Measurements from ENCODE around the gene PARD3. TPM values are rescaled to one million over a fixed set of nuclear protein-coding genes. Genes with fewer than 3 reads are reported as not detected.

The PARD3 gene
- total RNA-seq, 1 donor from 2014 or later, result 26.0 TPM

GRCh38 chr10:34593374-34593890 is 221.7 kb downstream of the PARD3 start:
- H3K9me3 Mint-ChIP-seq (ENCODE audit: low read depth), result peaks cover 9% of the 10 kb centered on the region
- peaks cover 8% of the 10 kb centered on the region for H3K4me1 Mint-ChIP-seq (ENCODE audit: low read depth)
- TF ChIP-seq CTCF (IDR thresholded peaks at IDR 0.05), result no peak
- H3K36me3 Mint-ChIP-seq (ENCODE audit: low read depth), result peaks cover 1% of the 10 kb centered on the region
- no peak for DNase-seq (ENCODE audit: low spot score)
- H3K27ac Mint-ChIP-seq (ENCODE audit: unreplicated experiment), result no peak overlapping the region
- no peak overlapping the region for H3K4me3 Mint-ChIP-seq (ENCODE audit: unreplicated experiment)
- H3K27me3 Mint-ChIP-seq (ENCODE audit: low read depth), result no peaks in the 10 kb centered on the region

- TF ChIP-seq CTCF (IDR thresholded peaks at IDR 0.05), result no peak
- Mint-ChIP-seq H3K27me3 (ENCODE audit: low read depth) (no peaks in the 10 kb centered on the region), H3K36me3 (ENCODE audit: low read depth) (peaks cover 1% of the 10 kb centered on the region), H3K4me3 (ENCODE audit: unreplicated experiment) (no peak overlapping the region), H3K27ac (ENCODE audit: unreplicated experiment) (no peak overlapping the region), H3K4me1 (ENCODE audit: low read depth) (peaks cover 3% of the 10 kb centered on the region), H3K9me3 (ENCODE audit: low read depth) (peaks cover 9% of the 10 kb centered on the region)
- DNase-seq (ENCODE audit: low spot score), result no peak
These were observed 224.3 kb downstream of the PARD3 start for GRCh38 chr10:34590793-34591192.

- H3K4me1 Mint-ChIP-seq (ENCODE audit: low read depth), result peaks cover 12% of the 10 kb centered on the region
- H3K27me3 Mint-ChIP-seq (ENCODE audit: low read depth), result no peaks in the 10 kb centered on the region
- H3K4me3 Mint-ChIP-seq (ENCODE audit: unreplicated experiment), result no peak overlapping the region
- DNase-seq (ENCODE audit: low spot score), result no peak
- peaks cover 1% of the 10 kb centered on the region for H3K36me3 Mint-ChIP-seq (ENCODE audit: low read depth)
- no peak overlapping the region for H3K27ac Mint-ChIP-seq (ENCODE audit: unreplicated experiment)
- TF ChIP-seq CTCF (IDR thresholded peaks at IDR 0.05), result no peak
- H3K9me3 Mint-ChIP-seq (ENCODE audit: low read depth), result peaks cover 9% of the 10 kb centered on the region
These were observed 225.8 kb downstream of the PARD3 start for GRCh38 chr10:34589275-34589674.

GRCh38 chr10:34587680-34588019 is 227.4 kb downstream of the PARD3 start:
- H3K9me3 Mint-ChIP-seq (ENCODE audit: low read depth), result peaks cover 9% of the 10 kb centered on the region
- no peak for TF ChIP-seq CTCF (IDR thresholded peaks at IDR 0.05)
- H3K27ac Mint-ChIP-seq (ENCODE audit: unreplicated experiment), result no peak overlapping the region
- peaks cover 1% of the 10 kb centered on the region for H3K36me3 Mint-ChIP-seq (ENCODE audit: low read depth)
- DNase-seq (ENCODE audit: low spot score), result no peak
- no peak overlapping the region for H3K4me3 Mint-ChIP-seq (ENCODE audit: unreplicated experiment)
- no peaks in the 10 kb centered on the region for H3K27me3 Mint-ChIP-seq (ENCODE audit: low read depth)
- peaks cover 27% of the 10 kb centered on the region for H3K4me1 Mint-ChIP-seq (ENCODE audit: low read depth)

- no peak for TF ChIP-seq CTCF (IDR thresholded peaks at IDR 0.05)
These were observed 228.0 kb downstream of the PARD3 start for GRCh38 chr10:34587002-34587679.

More at GRCh38 chr10:34587002-34587679, 228.0 kb downstream of the PARD3 start:
- H3K27ac Mint-ChIP-seq (ENCODE audit: unreplicated experiment), result no peak overlapping the region
- H3K9me3 Mint-ChIP-seq (ENCODE audit: low read depth), result peaks cover 9% of the 10 kb centered on the region
- peaks cover 32% of the 10 kb centered on the region for H3K4me1 Mint-ChIP-seq (ENCODE audit: low read depth)
- no peak overlapping the region for H3K4me3 Mint-ChIP-seq (ENCODE audit: unreplicated experiment)
- peaks cover 1% of the 10 kb centered on the region for H3K36me3 Mint-ChIP-seq (ENCODE audit: low read depth)
- no peaks in the 10 kb centered on the region for H3K27me3 Mint-ChIP-seq (ENCODE audit: low read depth)
- DNase-seq (ENCODE audit: low spot score), result no peak

Measured in chondrocyte (in vitro differentiated cells).